ENCODE measurements around the gene TAGLN2.

TAGLN2 gene

GRCh38 chr1:159922511-159923202 lies 2.6 kb downstream of the TAGLN2 start:
- Histone ChIP-seq H3K27me3 (ENCODE audit: control insufficient read depth, insufficient read depth, low read length) (peaks cover 6% of the 10 kb centered on the region), H3K4me1 (ENCODE audit: control insufficient read depth, insufficient read depth, low read length) (peaks cover 7% of the 10 kb centered on the region), H3K9me3 (ENCODE audit: control insufficient read depth, insufficient read depth, low read length) (no peaks in the 10 kb centered on the region), H3K9ac (ENCODE audit: low read depth, low read length) (no peak overlapping the region), H3K36me3 (ENCODE audit: control insufficient read depth, insufficient read depth, low read length) (peaks cover 24% of the 10 kb centered on the region), H3K4me3 (ENCODE audit: low read depth, low read length) (peak overlapping the region; percentile 86)

- H3K4me1 ChIP-seq (ENCODE audit: control insufficient read depth, insufficient read depth, low read length), result peaks cover 7% of the 10 kb centered on the region
- H3K36me3 ChIP-seq (ENCODE audit: control insufficient read depth, insufficient read depth, low read length), result peaks cover 21% of the 10 kb centered on the region
- no peaks in the 10 kb centered on the region for H3K9me3 ChIP-seq (ENCODE audit: control insufficient read depth, insufficient read depth, low read length)
- H3K4me3 ChIP-seq (ENCODE audit: low read depth, low read length), result no peak overlapping the region
- H3K27me3 ChIP-seq (ENCODE audit: control insufficient read depth, insufficient read depth, low read length), result peaks cover 6% of the 10 kb centered on the region
- no peak overlapping the region for H3K9ac ChIP-seq (ENCODE audit: low read depth, low read length)
These were observed 3.4 kb downstream of the TAGLN2 start for GRCh38 chr1:159921700-159922504.

GRCh38 chr1:159921251-159921650 lies 4.1 kb downstream of the TAGLN2 start:
- no peak overlapping the region for H3K9ac ChIP-seq (ENCODE audit: low read depth, low read length)
- H3K36me3 ChIP-seq (ENCODE audit: control insufficient read depth, insufficient read depth, low read length), result peaks cover 21% of the 10 kb centered on the region
- H3K9me3 ChIP-seq (ENCODE audit: control insufficient read depth, insufficient read depth, low read length), result no peaks in the 10 kb centered on the region
- no peak overlapping the region for H3K4me3 ChIP-seq (ENCODE audit: low read depth, low read length)
- peaks cover 5% of the 10 kb centered on the region for H3K27me3 ChIP-seq (ENCODE audit: control insufficient read depth, insufficient read depth, low read length)
- H3K4me1 ChIP-seq (ENCODE audit: control insufficient read depth, insufficient read depth, low read length), result peaks cover 12% of the 10 kb centered on the region

GRCh38 chr1:159920651-159921050 lies 4.7 kb downstream of the TAGLN2 start:
- H3K4me3 ChIP-seq (ENCODE audit: low read depth, low read length), result no peak overlapping the region
- peaks cover 3% of the 10 kb centered on the region for H3K27me3 ChIP-seq (ENCODE audit: control insufficient read depth, insufficient read depth, low read length)
- H3K4me1 ChIP-seq (ENCODE audit: control insufficient read depth, insufficient read depth, low read length), result peaks cover 17% of the 10 kb centered on the region
- no peaks in the 10 kb centered on the region for H3K9me3 ChIP-seq (ENCODE audit: control insufficient read depth, insufficient read depth, low read length)
- no peak overlapping the region for H3K9ac ChIP-seq (ENCODE audit: low read depth, low read length)
- H3K36me3 ChIP-seq (ENCODE audit: control insufficient read depth, insufficient read depth, low read length), result peaks cover 21% of the 10 kb centered on the region

- no peak overlapping the region for H3K4me3 ChIP-seq (ENCODE audit: low read depth, low read length)
- H3K4me1 ChIP-seq (ENCODE audit: control insufficient read depth, insufficient read depth, low read length), result peaks cover 19% of the 10 kb centered on the region
- no peaks in the 10 kb centered on the region for H3K9me3 ChIP-seq (ENCODE audit: control insufficient read depth, insufficient read depth, low read length)
- H3K9ac ChIP-seq (ENCODE audit: low read depth, low read length), result no peak overlapping the region
- H3K36me3 ChIP-seq (ENCODE audit: control insufficient read depth, insufficient read depth, low read length), result peaks cover 21% of the 10 kb centered on the region
- peaks cover 3% of the 10 kb centered on the region for H3K27me3 ChIP-seq (ENCODE audit: control insufficient read depth, insufficient read depth, low read length)
These were observed 5.1 kb downstream of the TAGLN2 start for GRCh38 chr1:159920202-159920601.

GRCh38 chr1:159919236-159919865 lies 6.0 kb downstream of the TAGLN2 start:
- H3K9ac ChIP-seq (ENCODE audit: low read depth, low read length), result no peak overlapping the region
- H3K9me3 ChIP-seq (ENCODE audit: control insufficient read depth, insufficient read depth, low read length), result no peaks in the 10 kb centered on the region
- peaks cover 21% of the 10 kb centered on the region for H3K36me3 ChIP-seq (ENCODE audit: control insufficient read depth, insufficient read depth, low read length)
- peaks cover 3% of the 10 kb centered on the region for H3K27me3 ChIP-seq (ENCODE audit: control insufficient read depth, insufficient read depth, low read length)
- H3K4me3 ChIP-seq (ENCODE audit: low read depth, low read length), result no peak overlapping the region
- peaks cover 21% of the 10 kb centered on the region for H3K4me1 ChIP-seq (ENCODE audit: control insufficient read depth, insufficient read depth, low read length)

- H3K4me1 ChIP-seq (ENCODE audit: control insufficient read depth, insufficient read depth, low read length), result peaks cover 26% of the 10 kb centered on the region
- no peak overlapping the region for H3K4me3 ChIP-seq (ENCODE audit: low read depth, low read length)
- no peak overlapping the region for H3K9ac ChIP-seq (ENCODE audit: low read depth, low read length)
- H3K27me3 ChIP-seq (ENCODE audit: control insufficient read depth, insufficient read depth, low read length), result no peaks in the 10 kb centered on the region
- H3K36me3 ChIP-seq (ENCODE audit: control insufficient read depth, insufficient read depth, low read length), result peaks cover 21% of the 10 kb centered on the region
- H3K9me3 ChIP-seq (ENCODE audit: control insufficient read depth, insufficient read depth, low read length), result no peaks in the 10 kb centered on the region
These were observed 6.7 kb downstream of the TAGLN2 start for GRCh38 chr1:159918352-159919200.

- Histone ChIP-seq H3K27me3 (ENCODE audit: control insufficient read depth, insufficient read depth, low read length) (no peaks in the 10 kb centered on the region), H3K9ac (ENCODE audit: low read depth, low read length) (no peak overlapping the region), H3K4me1 (ENCODE audit: control insufficient read depth, insufficient read depth, low read length) (peaks cover 25% of the 10 kb centered on the region), H3K4me3 (ENCODE audit: low read depth, low read length) (no peak overlapping the region), H3K9me3 (ENCODE audit: control insufficient read depth, insufficient read depth, low read length) (no peaks in the 10 kb centered on the region), H3K36me3 (ENCODE audit: control insufficient read depth, insufficient read depth, low read length) (peaks cover 21% of the 10 kb centered on the region)
These were observed 7.6 kb downstream of the TAGLN2 start for GRCh38 chr1:159917533-159918351.

- peaks cover 17% of the 10 kb centered on the region for H3K36me3 ChIP-seq (ENCODE audit: control insufficient read depth, insufficient read depth, low read length)
- H3K27me3 ChIP-seq (ENCODE audit: control insufficient read depth, insufficient read depth, low read length), result no peaks in the 10 kb centered on the region
- peaks cover 24% of the 10 kb centered on the region for H3K4me1 ChIP-seq (ENCODE audit: control insufficient read depth, insufficient read depth, low read length)
- H3K9ac ChIP-seq (ENCODE audit: low read depth, low read length), result peak overlapping the region; percentile 24
- no peaks in the 10 kb centered on the region for H3K9me3 ChIP-seq (ENCODE audit: control insufficient read depth, insufficient read depth, low read length)
- H3K4me3 ChIP-seq (ENCODE audit: low read depth, low read length), result no peak overlapping the region
These were observed 8.9 kb downstream of the TAGLN2 start for GRCh38 chr1:159916242-159917051.

GRCh38 chr1:159915571-159916241 lies 9.6 kb downstream of the TAGLN2 start:
- no peaks in the 10 kb centered on the region for H3K9me3 ChIP-seq (ENCODE audit: control insufficient read depth, insufficient read depth, low read length)
- H3K27me3 ChIP-seq (ENCODE audit: control insufficient read depth, insufficient read depth, low read length), result no peaks in the 10 kb centered on the region
- H3K4me1 ChIP-seq (ENCODE audit: control insufficient read depth, insufficient read depth, low read length), result peaks cover 29% of the 10 kb centered on the region
- H3K36me3 ChIP-seq (ENCODE audit: control insufficient read depth, insufficient read depth, low read length), result peaks cover 17% of the 10 kb centered on the region
- no peak overlapping the region for H3K9ac ChIP-seq (ENCODE audit: low read depth, low read length)
- no peak overlapping the region for H3K4me3 ChIP-seq (ENCODE audit: low read depth, low read length)
